Activated CD4-positive, alpha-beta T cell treated with anti-CD3 and anti-CD28 coated beads for 24 hours (primary cell): ENCODE data around the gene ZNF462.
"Not testable (repeated sequence)": the region's sequence is repeated elsewhere in the genome, so short reads cannot be mapped to it uniquely, and the experiment has no call there.

ENCODE experiments used
- DNase-seq, 2 donors: peaks; one replicate each; pipeline ENCODE4 v3.0.0-alpha.2; 2020; ENCODE audit warnings: low read depth in 2 of 2

ZNF462 gene

DNA sequence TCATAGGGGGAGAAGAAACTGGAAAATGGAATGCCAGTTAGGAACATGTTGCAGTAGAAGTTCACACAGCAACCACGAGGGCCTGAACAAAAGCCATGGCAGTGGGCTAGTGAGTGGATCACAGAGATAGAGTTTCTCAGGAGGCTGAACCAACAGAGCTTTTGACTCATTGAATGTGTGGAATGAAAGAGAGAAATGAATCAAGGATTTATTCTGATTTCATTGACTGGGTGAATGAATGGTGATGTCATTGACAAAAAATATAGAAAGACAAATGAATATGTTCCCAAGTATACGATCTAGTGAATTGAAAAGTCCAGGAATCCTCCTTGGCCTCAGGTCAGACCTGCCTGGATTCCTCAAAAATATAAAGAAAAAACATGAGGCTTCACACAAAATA lies 99.2 kb downstream of the ZNF462 start:
- DNase-seq: no peak

DNA sequence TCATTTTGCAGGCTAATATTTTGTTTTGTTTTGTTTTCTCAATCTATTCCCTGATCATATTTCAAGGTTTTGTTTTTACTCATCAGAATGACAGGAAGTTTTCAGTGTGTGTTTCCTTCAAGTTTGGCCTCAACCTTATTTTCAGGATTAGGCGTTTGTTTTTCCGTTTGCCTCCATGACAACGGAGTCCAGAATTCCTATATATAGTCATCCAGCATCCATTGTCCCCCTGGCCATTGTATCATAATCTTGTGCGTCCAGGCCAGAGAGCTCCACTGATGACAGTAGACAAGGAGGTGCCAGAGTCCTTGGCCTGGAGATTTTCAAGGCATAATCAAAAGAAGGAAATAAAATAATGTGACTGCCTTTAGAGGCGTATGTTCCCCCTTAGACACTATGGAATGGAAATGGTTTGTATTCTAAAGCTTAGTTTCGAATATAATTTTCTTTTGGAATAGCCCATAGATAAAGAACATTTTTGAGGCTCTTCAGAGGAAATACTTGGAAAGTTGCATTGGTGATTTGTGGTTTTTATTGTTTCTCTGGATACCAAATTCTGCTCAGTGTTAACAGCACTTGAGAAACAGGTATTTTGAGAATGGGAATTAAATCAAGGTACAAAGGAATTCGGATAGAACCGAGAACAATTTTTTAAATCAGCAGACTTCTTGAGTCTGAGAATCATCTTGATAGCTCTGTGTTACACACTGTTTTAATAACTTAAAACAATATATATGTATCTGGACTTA lies 99.8 kb downstream of the ZNF462 start:
- no peak for DNase-seq

DNA sequence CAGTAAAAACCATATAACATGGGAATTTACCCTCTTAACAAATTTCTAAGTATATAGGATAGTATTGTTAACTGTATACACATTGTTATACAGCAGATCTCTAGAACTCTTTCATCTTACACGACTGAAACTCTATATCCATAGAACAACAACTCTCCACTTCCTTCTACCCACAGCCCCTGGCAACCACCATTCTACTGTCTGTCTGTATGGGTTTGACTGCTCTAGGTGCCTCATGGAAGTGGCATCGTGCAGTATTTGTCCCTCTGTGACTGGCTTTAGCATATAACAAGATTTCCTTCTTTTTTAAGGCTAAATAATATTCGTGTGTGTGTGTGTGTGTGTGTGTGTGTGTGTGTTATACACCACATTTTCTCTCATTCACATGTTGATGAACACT lies 100.7 kb downstream of the ZNF462 start:
- no peak for DNase-seq

GRCh38 chr9:106964329-106964728 lies 101.4 kb downstream of the ZNF462 start:
- no peak for DNase-seq

- DNase-seq: no peak
Measured at GRCh38 chr9:106964822-106965525, 102.0 kb downstream of the ZNF462 start.

GRCh38 chr9:106966481-106966880 lies 103.5 kb downstream of the ZNF462 start:
- DNase-seq: no peak

- no peak for DNase-seq
Measured at GRCh38 chr9:106969696-106970095, 106.7 kb downstream of the ZNF462 start.

GRCh38 chr9:106970219-106970975 lies 107.4 kb downstream of the ZNF462 start:
- no peak for DNase-seq

GRCh38 chr9:106970976-106971457 lies 108.1 kb downstream of the ZNF462 start:
- DNase-seq: no peak

GRCh38 chr9:106972082-106972481 lies 109.1 kb downstream of the ZNF462 start:
- DNase-seq: no peak

GRCh38 chr9:106974341-106974740 lies 111.4 kb downstream of the ZNF462 start:
- no peak for DNase-seq

DNA sequence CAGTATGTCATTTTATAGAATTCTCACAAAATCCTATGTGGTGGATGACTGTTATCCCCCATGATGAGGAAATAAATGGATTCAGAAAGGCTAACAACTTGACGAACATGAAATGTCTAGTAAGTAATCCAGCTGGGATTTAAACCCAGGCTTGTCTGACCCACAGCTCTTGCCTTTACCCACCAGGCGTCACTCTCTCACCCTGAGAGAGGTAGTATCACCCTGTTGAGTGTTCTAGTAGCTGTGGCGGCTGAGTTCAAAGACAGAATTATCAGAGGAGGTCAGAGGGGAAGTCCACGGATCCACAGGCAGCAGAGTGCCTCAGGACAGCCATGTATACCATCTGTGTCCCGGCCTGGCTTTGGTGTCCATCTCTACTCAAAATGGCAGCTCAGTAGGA lies 113.8 kb downstream of the ZNF462 start:
- no peak for DNase-seq

GRCh38 chr9:106980551-106981101 lies 117.7 kb downstream of the ZNF462 start:
- DNase-seq: no peak

GRCh38 chr9:106981396-106982287 lies 118.7 kb downstream of the ZNF462 start:
- no peak for DNase-seq

DNA sequence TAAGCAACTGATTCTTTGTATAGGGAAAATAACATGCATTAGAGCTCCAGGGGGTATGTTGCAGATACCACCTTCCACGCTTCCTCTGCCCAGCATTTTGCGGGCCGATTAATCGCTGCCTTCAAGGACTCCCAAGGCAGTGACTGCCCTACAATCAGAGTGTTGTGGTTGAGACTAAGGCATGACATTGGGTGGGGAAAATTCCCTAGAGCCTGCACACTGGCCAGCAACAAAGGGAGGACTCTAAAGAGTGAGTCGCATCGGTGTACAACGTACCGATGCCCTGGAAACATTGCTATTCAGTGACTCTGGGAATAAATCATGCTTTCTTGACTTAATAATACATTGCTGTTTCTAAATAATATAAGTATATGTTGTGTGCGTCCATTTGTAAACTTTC lies 119.7 kb downstream of the ZNF462 start:
- no peak for DNase-seq

GRCh38 chr9:106983346-106983745 lies 120.4 kb downstream of the ZNF462 start:
- no peak for DNase-seq

DNA sequence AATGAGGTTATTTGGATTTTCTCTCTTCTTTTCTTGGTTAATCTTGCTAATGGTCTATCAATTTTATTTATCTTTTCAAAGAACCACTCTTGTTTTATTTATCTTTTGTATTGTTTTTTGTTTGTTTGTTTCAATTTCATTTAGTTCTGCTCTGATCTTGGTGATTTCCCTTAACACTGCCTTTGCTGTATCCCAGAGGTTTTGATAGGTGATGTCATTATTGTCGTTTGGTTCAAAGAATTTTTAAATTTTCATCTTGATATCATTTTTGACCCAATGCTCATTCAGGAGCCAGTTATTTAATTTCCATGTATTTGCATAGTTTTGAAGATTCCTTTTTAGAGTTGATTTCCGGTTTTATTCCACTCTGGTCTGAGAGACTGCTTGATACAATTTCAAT lies 126.9 kb downstream of the ZNF462 start:
- DNase-seq: not testable (repeated sequence)

DNA sequence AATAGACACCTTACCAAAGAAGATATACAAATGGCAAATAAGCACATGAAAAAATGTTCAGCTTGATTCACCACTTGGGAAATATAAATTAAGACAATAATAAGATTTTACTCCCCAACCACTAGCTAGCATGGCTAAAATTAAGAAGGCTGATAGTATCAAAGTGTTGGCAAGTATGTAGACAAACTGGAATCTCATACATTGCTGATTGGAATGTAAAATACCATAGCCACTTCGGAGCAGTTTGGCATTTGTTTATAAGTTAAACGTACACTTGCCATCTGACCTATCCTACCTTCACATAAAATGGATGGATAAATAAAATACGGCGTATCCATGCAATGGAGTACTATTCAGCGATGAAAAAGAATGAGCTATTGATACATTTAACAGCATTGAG lies 129.2 kb downstream of the ZNF462 start:
- DNase-seq: no peak

- DNase-seq: no peak
Measured at GRCh38 chr9:106993603-106994002, 130.6 kb downstream of the ZNF462 start.

- DNase-seq: no peak
Measured at GRCh38 chr9:106994463-106994862, 131.5 kb downstream of the ZNF462 start.

DNA sequence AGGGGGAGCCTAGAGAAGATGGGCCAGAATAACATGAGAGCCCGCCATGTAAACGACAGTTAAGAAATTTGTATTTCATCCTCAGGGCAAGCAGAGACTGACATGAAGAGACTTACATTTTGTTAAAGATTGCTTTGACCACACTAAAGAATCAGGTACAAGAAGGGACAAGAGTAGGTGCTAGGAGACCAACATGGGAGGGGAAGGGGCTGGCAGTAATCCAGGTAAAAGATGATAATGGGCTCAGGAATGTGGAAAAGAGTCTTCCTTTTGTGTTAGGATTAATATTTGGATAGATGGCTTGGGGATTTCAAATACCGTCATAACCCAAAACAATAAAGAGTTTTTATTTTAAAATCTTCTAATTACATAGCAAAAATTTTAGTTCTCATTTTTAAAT lies 137.3 kb downstream of the ZNF462 start:
- no peak for DNase-seq
